Measurements from ENCODE around the gene PCSK6.

The PCSK6 gene

DNA sequence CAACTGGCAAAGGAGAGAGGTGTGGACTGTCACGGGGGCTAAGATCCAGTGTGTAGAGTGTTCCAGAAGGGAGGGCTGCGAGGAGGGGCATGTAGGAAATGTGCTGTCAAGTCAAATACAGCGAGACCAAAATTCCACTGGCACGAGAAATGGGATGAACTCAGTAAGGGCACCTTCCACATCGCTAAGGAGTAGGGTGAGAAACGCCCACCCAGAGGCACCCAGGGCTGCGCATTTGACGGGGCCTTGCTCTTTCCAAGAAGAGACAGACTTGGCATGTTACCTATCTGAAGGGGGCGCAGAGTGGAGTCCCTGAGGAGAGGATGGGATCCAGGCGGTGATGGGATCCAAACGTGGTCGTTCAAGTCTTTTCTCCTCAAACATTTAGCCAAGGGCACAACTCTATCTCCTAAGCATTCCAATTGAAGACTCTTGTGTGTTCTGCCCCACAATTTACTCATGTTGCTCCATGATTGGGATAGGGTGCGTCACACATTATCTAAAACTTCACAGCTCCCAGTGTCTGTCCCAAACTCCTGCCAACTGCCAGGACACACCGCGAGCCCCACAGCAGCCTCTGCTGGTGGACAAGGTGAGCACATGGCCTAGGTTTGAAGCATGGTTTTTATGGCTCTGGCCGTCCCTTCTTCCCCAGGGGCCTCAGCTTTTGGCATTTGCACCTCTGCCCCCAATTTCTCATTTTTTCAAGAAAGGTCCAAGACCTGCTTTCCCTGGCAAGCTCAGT, 219.9 kb downstream of the PCSK6 start:
- Mint-ChIP-seq H3K27me3 (no peaks in the 10 kb centered on the region), H3K4me3 (no peak overlapping the region), H3K27ac (no peak overlapping the region), H3K4me1 (peaks cover 2% of the 10 kb centered on the region), H3K9me3 (no peaks in the 10 kb centered on the region), H3K36me3 (peaks cover 49% of the 10 kb centered on the region)
- no peak for ATAC-seq

DNA sequence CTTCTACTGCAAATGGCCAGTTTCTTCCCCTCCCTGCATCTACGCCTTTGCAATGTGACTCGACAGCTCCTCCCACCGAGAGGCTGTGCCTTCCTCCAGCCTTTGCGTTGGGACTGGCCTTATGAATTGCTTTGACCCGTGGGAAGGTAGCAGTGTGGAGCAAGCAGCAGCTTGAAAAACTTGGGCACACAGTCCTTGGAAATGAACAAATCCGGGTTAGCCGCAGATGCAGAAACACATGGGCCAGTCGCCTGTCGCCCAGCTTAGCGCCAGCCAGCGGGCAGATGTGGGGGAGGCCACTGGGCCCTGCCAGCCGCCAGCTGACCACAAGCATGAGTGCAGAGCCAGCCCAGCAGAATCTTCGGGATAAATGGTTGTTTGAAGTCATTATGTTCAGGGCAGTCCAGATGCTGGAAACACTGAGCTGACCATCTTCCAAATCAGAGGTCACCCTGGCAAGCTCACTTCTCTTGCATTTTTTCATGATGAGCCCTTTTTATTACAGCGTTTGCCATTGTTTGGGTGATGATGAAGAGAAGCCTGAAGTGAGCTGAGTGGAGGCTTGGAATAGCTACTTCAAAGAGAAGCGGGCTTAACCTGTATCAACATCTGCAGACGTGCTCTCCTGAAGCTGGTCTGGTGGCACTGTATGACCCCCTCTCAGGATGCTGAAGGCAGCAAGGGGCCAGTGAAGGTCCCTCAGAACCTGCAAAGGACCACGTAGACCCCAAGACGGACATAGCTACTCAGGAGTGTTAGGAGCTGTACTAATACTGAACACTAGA, 222.0 kb downstream of the PCSK6 start:
- H3K9me3 Mint-ChIP-seq: no peaks in the 10 kb centered on the region
- peaks cover 9% of the 10 kb centered on the region for H3K27me3 Mint-ChIP-seq
- peaks cover 30% of the 10 kb centered on the region for H3K36me3 Mint-ChIP-seq
- H3K27ac Mint-ChIP-seq: no peak overlapping the region
- ATAC-seq: no peak
- no peaks in the 10 kb centered on the region for H3K4me1 Mint-ChIP-seq
- no peak overlapping the region for H3K4me3 Mint-ChIP-seq

DNA sequence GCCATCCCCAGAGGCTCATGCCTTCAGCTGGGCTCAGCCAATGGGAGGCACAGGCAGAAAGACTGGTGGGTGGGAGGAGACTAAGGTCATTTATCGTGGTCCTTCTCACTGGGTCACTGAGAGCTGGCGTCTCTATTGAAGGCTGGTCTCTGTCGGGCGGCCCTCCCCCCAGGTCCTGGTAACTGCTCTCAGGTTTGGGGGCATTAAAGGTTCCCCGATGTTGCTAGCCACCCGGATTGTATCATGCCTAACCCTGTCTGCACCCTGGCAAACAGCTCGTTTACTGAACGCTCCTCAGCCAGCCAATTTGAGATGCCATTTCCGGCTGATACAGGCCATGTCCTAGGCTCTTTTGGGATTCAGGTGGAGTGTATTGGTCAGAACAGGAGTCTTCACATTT, 222.7 kb downstream of the PCSK6 start:
- Mint-ChIP-seq H3K27ac (no peak overlapping the region), H3K4me1 (no peaks in the 10 kb centered on the region), H3K27me3 (peaks cover 9% of the 10 kb centered on the region), H3K9me3 (no peaks in the 10 kb centered on the region), H3K4me3 (no peak overlapping the region), H3K36me3 (peaks cover 25% of the 10 kb centered on the region)
- ATAC-seq: no peak

DNA sequence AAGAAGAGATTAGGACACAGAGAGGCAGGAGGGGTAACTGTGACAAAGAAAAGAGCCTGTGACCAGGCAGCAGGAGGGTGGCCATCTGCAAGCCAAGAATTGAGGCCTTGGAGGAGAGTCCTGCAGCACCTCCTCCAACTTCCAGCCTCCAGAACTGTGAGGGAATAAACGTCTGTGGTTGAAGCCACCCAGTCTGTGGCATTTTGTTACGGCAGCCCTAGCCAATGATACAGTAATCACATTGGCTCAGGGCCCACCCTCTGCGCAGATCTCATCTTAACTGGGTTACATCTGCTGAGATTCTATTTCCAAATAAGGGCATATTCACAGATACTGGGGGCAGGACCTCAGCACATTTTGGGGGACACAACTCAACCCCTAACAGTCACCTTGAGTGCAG, 223.5 kb downstream of the PCSK6 start:
- peaks cover 17% of the 10 kb centered on the region for H3K36me3 Mint-ChIP-seq
- peaks cover 9% of the 10 kb centered on the region for H3K27me3 Mint-ChIP-seq
- H3K4me3 Mint-ChIP-seq: no peak overlapping the region
- H3K4me1 Mint-ChIP-seq: no peaks in the 10 kb centered on the region
- H3K27ac Mint-ChIP-seq: no peak overlapping the region
- ATAC-seq: no peak
- H3K9me3 Mint-ChIP-seq: no peaks in the 10 kb centered on the region

DNA sequence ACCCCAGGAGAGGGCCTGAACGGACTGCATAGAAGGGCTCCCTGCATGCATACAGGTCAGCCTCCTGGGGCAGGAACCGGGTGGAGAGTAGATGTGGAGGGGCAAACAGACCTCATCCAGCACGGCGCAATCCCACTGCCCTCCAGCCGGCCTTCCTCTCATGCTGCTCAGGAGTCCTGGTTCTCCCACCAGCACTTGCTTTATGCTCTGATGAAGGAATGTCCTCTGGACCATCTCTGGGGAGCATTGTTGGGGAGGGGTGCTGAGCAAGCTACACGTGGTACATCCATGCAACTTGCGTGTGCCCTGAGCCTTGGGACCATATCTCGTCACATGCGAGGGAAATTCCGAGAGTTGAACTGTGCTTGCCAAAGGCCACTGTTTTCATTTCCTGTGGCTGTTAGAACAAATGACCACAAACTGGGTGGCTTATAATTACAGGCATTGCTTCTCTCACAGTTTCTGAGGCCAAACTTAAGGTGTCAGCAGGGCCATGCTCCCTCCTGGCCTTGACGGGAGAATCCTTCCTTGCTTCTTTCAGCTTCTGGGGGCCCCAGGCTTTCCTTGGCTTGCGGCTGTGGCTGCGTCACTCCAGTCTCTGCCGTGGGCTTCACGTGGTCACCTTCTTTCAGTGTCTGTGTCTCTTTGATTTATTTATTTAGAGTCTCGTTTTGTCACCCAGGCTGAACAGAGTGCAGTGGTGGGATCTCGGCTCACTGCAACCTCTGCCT, 224.4 kb downstream of the PCSK6 start:
- ATAC-seq: no peak
- no peaks in the 10 kb centered on the region for H3K4me1 Mint-ChIP-seq
- H3K9me3 Mint-ChIP-seq: no peaks in the 10 kb centered on the region
- H3K36me3 Mint-ChIP-seq: peaks cover 14% of the 10 kb centered on the region
- no peak overlapping the region for H3K4me3 Mint-ChIP-seq
- peaks cover 9% of the 10 kb centered on the region for H3K27me3 Mint-ChIP-seq
- no peak overlapping the region for H3K27ac Mint-ChIP-seq

DNA sequence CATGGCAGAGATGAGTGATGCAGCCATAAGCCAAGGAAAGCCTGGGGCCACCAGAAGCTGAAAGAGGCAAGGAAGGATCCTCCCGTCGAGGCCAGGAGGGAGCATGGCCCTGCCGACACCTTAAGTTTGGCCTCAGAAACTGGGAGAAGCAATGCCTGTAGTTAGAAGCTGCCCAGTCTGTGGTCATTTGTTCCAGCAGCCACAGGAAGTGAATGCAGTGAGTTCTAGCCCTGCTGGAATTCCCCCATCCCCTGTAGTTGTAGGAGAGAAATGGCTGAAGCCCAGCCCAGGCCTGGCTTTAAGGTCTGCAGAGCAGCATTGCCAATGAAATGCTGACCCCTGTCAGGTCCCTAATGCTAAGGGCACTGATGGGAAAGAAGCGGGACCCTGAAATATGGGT, 225.5 kb downstream of the PCSK6 start:
- Mint-ChIP-seq H3K9me3 (no peaks in the 10 kb centered on the region), H3K4me3 (no peak overlapping the region), H3K27me3 (peaks cover 9% of the 10 kb centered on the region), H3K36me3 (peaks cover 3% of the 10 kb centered on the region), H3K4me1 (no peaks in the 10 kb centered on the region), H3K27ac (no peak overlapping the region)
- ATAC-seq: no peak

DNA sequence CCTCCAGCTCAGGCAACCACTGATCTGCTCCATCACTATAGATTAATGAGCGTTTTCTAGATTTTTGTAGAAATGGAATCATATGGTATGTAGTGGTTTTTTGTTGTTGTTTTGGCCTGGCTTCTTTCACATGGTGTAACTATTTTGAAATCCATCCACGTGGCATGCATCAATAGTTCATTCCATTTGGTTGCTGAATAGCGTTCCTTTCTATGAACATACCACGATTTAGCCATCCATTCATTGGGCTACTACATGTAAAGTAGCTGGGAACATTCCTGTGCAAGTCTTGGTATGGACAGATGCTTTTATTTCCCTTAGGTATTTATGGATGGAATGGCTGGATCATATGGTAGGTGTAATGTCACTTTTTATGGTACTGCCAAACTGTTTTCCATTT, 227.0 kb downstream of the PCSK6 start:
- H3K4me3 Mint-ChIP-seq: no peak overlapping the region

DNA sequence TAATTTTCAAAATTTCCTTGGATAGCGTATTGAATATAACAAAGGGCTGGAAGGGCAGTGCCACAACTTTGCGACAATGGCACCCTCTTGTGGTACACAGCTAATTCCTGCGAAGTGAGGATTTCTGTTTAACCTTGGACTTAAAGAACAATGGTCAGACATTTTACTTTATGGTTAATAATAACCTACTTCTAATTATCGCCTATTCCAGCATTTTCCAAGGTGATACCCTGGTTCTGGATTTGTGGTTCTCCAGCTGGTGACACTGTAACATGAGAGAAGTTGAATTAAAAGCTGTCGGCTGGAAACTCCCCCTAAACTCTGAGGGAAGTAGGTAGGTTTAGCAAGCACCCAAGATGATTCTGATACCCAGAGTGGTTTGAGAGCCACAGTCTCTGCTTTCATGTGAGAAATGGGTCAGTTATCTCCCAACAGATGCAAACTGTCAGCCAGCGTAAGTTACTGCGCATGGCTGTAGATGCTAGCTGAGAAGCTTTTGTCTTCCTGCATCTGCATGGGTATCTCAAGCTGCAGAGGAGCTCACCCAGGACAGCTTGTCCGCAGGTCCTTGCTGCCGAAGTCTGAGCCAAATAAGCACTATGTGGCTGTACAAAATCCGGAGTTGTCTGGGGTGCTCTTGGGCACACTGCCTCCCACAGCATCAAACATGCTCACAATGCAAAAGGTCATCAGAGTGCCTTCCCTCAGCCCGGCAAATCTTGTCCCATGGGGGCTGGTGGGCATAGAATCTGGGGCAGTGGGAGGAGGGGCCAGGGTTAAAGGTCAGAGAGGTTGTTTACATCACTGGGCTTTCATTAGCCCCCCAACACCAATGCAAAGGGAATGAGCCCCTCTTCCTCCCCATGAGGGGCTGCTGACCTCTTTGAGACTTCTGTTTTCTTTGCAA, 231.0 kb downstream of the PCSK6 start:
- H3K9me3 Mint-ChIP-seq: no peaks in the 10 kb centered on the region
- H3K4me3 Mint-ChIP-seq: no peak overlapping the region
- peak overlapping the region; percentile 57 for H3K27ac Mint-ChIP-seq
- no peaks in the 10 kb centered on the region for H3K36me3 Mint-ChIP-seq
- peaks cover 7% of the 10 kb centered on the region for H3K27me3 Mint-ChIP-seq
- ATAC-seq: peak; percentile 65
- peaks cover 6% of the 10 kb centered on the region for H3K4me1 Mint-ChIP-seq

More for the DNA sequence above, 227.0 kb downstream of the PCSK6 start:
- Mint-ChIP-seq H3K27ac (no peak overlapping the region), H3K27me3 (peaks cover 9% of the 10 kb centered on the region), H3K4me1 (peaks cover 6% of the 10 kb centered on the region), H3K9me3 (no peaks in the 10 kb centered on the region), H3K36me3 (no peaks in the 10 kb centered on the region)
- ATAC-seq: no peak

DNA sequence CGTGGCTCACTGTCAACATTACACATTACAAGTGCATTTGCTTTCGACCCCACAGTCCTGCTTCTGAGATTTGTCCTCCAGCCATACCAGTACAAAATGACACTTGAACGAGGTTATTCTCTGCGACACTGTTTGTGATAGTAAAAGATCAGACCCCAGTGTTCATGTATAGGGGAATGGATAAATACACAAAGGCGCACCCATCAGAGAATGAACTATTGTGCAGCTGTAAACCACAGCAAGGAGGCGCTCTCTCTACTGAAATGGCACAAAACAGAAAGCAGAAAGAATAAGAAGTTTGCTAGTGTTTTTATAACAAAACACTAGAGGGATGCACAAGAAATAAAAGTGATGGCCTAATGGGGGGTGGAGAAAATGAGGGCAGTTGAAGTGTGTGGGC, 232.8 kb downstream of the PCSK6 start:
- ATAC-seq: no peak
- Mint-ChIP-seq H3K4me1 (peaks cover 11% of the 10 kb centered on the region), H3K27me3 (no peaks in the 10 kb centered on the region), H3K4me3 (no peak overlapping the region), H3K27ac (no peak overlapping the region), H3K36me3 (no peaks in the 10 kb centered on the region), H3K9me3 (no peaks in the 10 kb centered on the region)

DNA sequence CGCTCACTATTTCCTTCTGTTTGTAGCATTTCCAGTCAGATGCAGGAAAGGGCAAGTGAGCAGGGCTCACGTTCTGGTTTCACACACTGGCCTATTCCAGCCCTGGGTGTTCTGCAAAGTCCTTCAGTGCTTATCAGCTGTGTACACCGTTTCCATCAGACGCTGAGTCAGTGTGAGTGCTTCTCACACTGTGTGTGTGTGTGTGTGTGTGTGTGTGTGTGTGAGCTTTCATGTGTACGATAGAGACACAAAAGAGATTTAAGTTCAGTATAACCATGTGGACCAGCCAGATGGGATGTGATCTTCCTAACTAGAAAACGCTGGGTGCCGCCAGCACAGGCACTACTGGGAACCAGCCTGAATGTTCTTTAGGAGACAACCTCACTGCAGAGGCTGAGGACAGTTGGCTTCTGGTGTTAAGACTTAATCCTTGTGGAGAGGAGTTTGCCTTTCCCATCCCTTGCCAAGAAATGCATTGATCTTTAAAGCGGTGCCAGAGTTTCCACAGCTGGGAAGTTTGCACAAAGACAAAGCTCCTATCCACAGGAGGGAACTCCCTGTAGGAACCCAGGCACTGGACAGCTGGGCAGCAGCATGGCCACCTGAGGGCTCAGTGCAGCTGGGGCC, 233.8 kb downstream of the PCSK6 start:
- Mint-ChIP-seq H3K9me3 (no peaks in the 10 kb centered on the region), H3K4me3 (no peak overlapping the region), H3K4me1 (peaks cover 12% of the 10 kb centered on the region), H3K36me3 (no peaks in the 10 kb centered on the region), H3K27ac (no peak overlapping the region), H3K27me3 (no peaks in the 10 kb centered on the region)
- ATAC-seq: no peak

DNA sequence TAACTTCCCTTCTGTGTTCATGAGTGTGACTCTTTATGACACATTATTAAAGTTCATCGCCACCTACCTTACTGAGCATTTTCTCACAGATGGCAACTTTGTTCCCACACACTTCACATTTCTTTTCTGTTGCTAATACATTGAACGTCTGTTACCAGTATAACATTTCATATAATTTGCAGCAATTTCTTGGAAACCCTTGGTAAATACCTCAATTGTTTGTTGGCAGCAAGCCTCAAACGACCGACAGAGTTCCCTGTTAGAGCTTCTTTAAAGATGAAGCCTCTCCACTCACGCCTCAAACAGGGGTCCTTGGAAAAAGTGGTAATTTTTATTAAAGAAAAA, 234.5 kb downstream of the PCSK6 start:
- no peaks in the 10 kb centered on the region for H3K9me3 Mint-ChIP-seq
- H3K36me3 Mint-ChIP-seq: no peaks in the 10 kb centered on the region
- no peaks in the 10 kb centered on the region for H3K27me3 Mint-ChIP-seq
- H3K4me3 Mint-ChIP-seq: no peak overlapping the region
- no peak overlapping the region for H3K27ac Mint-ChIP-seq
- ATAC-seq: no peak
- H3K4me1 Mint-ChIP-seq: peaks cover 19% of the 10 kb centered on the region

DNA sequence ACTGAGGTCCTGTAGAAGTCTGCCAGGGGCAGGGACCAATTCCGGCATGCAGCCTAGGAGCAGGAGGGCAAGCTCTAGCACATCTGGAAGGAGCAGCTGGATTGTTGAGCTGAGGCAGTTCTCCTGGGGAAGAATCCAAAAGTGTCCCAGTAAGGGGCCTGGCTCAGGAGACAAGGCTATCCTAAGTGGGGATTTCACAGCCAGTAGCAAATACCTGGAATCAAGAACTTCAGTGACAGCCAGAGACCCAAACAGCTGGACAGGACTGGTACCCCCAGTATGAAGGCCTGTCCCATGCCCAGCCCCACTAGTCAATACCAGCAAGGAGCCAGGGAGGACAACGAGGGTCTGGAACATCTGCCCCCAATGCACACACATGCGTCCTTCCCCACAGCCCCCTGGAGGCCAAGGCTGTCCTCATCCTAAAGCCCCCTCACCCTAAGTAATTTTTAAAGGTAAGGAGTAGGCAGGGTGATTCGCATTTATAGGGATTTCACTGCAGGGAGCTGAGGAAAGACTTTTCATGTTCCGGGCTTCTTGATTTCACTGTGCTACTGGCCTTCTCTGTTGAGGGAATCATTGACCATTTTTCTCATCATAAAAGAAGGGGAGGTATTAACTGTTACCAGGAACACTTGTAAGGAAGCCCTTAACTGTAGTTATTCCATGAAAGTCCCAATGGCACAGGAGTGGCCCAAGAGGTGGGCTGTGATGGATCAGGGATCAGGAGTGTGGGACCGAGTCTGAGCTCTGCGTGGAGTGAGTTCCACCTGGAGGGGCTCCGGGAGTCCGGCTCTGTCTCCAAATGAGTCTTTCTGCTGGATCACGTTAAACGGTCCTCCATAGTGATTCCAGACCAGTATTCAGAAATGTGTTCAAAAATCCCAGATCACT, 235.1 kb downstream of the PCSK6 start:
- no peak overlapping the region for H3K27ac Mint-ChIP-seq
- peaks cover 25% of the 10 kb centered on the region for H3K4me1 Mint-ChIP-seq
- no peak for ATAC-seq
- H3K4me3 Mint-ChIP-seq: no peak overlapping the region
- no peaks in the 10 kb centered on the region for H3K36me3 Mint-ChIP-seq
- no peaks in the 10 kb centered on the region for H3K9me3 Mint-ChIP-seq
- H3K27me3 Mint-ChIP-seq: no peaks in the 10 kb centered on the region

Data from stimulated activated memory B cell treated with anti-CD40 and anti-IgM and Interleukin-4, amounts not matched to agents 10 μg/mL and 1 μg/mL and 100 μg/mL, for 72 hours (primary cell).